A549 treated with AZD9567 at 1 μM for 4 hours (cell line): ENCODE measurements around the gene RUBCN. TPM values are rescaled to one million over a fixed set of nuclear protein-coding genes. Genes with fewer than 3 reads are reported as not detected.

Experiments used
- total RNA-seq: library from RNA; stranded (reverse); fragments of 200-300 nt; extraction: Qiagen RNA extraction; gene quantifications from 5 replicates; pipeline ENCODE4 v1.2.3, GENCODE V29; 2022; ENCODE audit not compliant: insufficient read depth

Gene RUBCN
- total RNA-seq: 7.8 to 11.0 TPM (median 8.8 TPM) in 5 replicates

GRCh38 chr3:197736491-197737318, at the start of gene RUBCN:
Gene RUBCN, minus strand, starts transcription at chr3:197736904. Its CDS starts 185 bp downstream, at chr3:197736719.

GRCh38 chr3:197749601-197750395, 13.1 kb upstream of the RUBCN start, which contains the start of gene FYTTD1:
Gene FYTTD1, plus strand, starts transcription at chr3:197749883. Its CDS starts 89 bp downstream, at chr3:197749972.

Other genes starting within 250 kb of the RUBCN start
- gene BDH1, start 180.9 kb downstream of the RUBCN start, total RNA-seq: 1.3 to 3.5 TPM (median 3.1 TPM) in 5 replicates
- gene FYTTD1, start 13.0 kb upstream of the RUBCN start, total RNA-seq: 22.6 to 36.4 TPM (median 28.2 TPM) in 5 replicates
- gene LRCH3, start 54.4 kb upstream of the RUBCN start, total RNA-seq: 14.1 to 17.1 TPM (median 14.7 TPM) in 5 replicates
- 1,049 to 1,249 TPM (median 1,092 TPM) in 5 replicates for gene RPL35A, start 213.3 kb upstream of the RUBCN start, total RNA-seq
- gene LMLN, start 223.3 kb upstream of the RUBCN start, total RNA-seq: 2.3 to 15.6 TPM (median 2.6 TPM) in 5 replicates